GM10248 (cell line): ENCODE results near the gene MYH14.

ENCODE experiments used
- CTCF ChIA-PET: fragments of 300-600 bp; sonication (Branson Sonifier 250); formaldehyde crosslinking; extraction: SDS; loops from one replicate; lab custom pipeline; 2021; ENCODE audit warnings: antibody characterized with exemption; lab: Yijun Ruan, JAX
- POLR2A ChIA-PET: fragments of 350-650 bp; sonication (Branson Sonifier 250); formaldehyde crosslinking; extraction: SDS; loops from one replicate; lab custom pipeline; 2020; ENCODE audit warnings: antibody characterized with exemption; lab: Yijun Ruan, JAX
- DNase-seq: peaks from one replicate; pipeline ENCODE4 v3.0.0; 2012; ENCODE audit errors: extremely low spot score
- TF ChIP-seq, protein P1 (sequence below): IDR thresholded peaks from 2 replicates; pipeline ENCODE4 v1.5.1; 2012; ENCODE audit warnings: mild to moderate bottlenecking, low read depth; ENCODE audit errors: extremely low read depth, missing control alignments, control extremely low read depth

The MYH14 gene

DNA sequence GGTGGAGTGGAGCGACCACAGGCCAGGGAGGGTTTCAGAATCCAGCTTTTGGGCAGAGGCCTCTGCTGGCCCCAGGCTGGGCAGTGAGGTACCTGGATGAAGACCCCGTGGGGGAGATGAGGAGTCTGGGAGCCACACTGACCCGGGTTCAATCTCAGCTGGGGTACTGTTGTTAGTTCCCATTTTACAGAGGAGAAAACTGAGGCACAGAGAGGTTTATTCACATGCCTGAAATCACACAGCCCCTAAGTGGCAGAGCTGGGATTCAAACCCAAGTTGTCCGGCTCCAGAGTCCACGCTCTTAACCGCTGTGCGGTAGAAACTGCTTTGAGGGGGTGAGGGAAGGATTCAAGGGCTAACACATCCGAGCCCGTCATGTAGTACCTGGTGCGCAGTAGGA is 45.0 kb downstream of the MYH14 start:
- TF ChIP-seq, protein P1, sequence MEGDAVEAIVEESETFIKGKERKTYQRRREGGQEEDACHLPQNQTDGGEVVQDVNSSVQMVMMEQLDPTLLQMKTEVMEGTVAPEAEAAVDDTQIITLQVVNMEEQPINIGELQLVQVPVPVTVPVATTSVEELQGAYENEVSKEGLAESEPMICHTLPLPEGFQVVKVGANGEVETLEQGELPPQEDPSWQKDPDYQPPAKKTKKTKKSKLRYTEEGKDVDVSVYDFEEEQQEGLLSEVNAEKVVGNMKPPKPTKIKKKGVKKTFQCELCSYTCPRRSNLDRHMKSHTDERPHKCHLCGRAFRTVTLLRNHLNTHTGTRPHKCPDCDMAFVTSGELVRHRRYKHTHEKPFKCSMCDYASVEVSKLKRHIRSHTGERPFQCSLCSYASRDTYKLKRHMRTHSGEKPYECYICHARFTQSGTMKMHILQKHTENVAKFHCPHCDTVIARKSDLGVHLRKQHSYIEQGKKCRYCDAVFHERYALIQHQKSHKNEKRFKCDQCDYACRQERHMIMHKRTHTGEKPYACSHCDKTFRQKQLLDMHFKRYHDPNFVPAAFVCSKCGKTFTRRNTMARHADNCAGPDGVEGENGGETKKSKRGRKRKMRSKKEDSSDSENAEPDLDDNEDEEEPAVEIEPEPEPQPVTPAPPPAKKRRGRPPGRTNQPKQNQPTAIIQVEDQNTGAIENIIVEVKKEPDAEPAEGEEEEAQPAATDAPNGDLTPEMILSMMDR = no peak
- ChIA-PET CTCF (interaction anchor here (1.3 kb wide), 1 partner anchor 32 kb away, joined by 3 read pairs; no protein-coding TSS in a partner anchor), POLR2A (no interaction called here)
- no peak for DNase-seq

DNA sequence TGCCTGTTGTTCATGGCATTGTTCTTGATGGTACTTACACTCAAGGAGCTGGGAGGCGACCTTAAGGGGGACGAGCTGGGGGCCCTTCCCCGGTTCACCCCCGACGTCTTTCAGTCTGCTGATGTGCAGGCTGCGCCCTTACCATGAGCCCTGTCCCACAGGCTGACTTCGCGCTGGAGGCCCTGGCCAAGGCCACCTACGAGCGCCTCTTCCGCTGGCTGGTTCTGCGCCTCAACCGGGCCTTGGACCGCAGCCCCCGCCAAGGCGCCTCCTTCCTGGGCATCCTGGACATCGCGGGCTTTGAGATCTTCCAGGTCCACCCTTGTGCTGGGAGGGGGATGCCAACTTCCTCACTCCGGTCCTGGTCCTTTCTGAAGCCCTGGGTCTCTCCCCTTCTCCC is 45.4 kb downstream of the MYH14 start:
- TF ChIP-seq, protein P1 = no peak
- CTCF ChIA-PET = interaction anchor here (0.8 kb wide), 1 partner anchor 308 kb away, joined by 3 read pairs; no protein-coding TSS in a partner anchor
- POLR2A ChIA-PET = no interaction called here
- DNase-seq = no peak

DNA sequence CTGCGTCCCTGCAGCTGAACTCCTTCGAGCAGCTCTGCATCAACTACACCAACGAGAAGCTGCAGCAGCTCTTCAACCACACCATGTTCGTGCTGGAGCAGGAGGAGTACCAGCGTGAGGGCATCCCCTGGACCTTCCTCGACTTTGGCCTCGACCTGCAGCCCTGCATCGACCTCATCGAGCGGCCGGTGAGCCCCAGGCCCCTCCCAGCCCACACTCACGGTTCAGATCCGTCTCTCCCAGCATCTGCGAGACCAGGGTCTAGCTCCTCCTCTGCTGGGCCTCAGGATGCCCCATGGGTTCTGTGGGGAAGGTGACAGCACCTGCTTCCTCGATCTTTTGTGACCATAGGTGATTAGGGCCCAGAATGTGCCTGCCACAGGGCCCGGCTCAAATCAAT is 46.2 kb downstream of the MYH14 start:
- TF ChIP-seq, protein P1 = no peak
- DNase-seq = no peak
- CTCF ChIA-PET = interaction anchor here (0.8 to 1.1 kb wide), 2 partner anchors 79 to 307 kb away, joined by 3 to 4 read pairs; no protein-coding TSS in a partner anchor
- POLR2A ChIA-PET = no interaction called here

DNA sequence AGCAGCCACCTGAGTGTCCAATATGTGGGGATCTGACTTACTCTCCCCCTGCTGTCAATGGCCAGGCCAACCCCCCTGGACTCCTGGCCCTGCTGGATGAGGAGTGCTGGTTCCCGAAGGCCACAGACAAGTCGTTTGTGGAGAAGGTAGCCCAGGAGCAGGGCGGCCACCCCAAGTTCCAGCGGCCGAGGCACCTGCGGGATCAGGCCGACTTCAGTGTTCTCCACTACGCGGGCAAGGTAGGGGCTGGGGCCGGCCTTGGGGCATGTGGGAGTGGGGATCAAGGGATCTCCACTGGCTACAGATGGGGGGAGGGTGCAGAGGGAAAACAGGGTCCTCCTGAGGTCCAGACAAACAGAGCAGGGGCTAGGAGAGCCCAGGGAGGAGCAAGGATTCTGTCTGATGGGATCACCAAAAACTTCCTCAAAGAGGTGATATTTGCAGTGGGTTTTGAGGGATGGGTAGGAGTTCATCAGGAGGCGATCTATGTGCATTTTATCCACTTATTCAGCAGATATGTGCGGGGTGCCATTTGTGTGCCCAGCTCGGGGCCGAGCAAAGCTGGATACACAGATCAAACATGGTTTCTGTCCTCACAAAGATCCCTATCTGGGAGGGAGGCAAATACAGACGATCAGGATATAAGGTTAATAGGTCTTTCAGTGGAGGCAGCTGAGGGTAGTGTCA is 47.2 kb downstream of the MYH14 start:
- ChIA-PET CTCF (interaction anchor here (1.1 kb wide), 1 partner anchor 78 kb away, joined by 4 read pairs; no protein-coding TSS in a partner anchor), POLR2A (no interaction called here)
- DNase-seq = no peak
- TF ChIP-seq, protein P1 = no peak

DNA sequence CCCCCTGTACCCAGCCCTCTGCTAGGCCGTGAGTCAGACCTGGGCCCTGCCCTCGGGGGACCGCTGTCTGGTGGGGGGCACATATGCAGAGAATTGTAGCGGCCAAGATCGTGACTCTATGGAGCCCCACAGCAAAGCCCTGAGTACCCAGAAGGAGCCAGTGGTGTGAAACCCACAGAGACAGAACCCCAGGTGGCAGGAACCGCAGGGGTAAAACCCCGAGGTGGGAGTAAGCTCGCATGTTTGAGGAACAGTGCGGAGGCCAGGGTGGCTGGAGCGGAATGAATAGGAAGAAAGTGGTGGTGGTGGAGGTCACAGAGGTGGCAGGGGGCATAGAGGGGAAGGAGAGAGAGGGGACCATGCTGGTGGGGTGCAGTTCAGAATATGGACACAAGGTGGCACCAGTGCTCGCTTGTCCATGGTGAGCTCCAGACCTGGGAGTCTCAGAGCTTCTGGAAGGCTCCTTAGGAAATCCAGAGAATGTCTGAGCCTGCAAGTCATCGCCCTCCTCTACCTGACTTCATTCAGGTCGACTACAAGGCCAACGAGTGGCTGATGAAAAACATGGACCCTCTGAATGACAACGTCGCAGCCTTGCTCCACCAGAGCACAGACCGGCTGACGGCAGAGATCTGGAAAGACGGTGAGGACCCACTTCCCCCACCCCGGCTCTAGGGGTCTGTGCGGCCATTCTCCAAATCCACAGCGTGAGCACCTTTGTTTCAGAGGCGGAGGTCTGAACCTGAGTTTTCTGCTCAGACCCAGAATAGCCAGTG is 48.9 kb downstream of the MYH14 start:
- POLR2A ChIA-PET = no interaction called here
- peak; percentile 46 for DNase-seq
- CTCF ChIA-PET = interaction anchor here (1.0 to 1.2 kb wide), 5 partner anchors 9 to 76 kb away, joined by 3 to 9 read pairs (median 5); partner anchors contain the start of gene KCNC3
- TF ChIP-seq, protein P1 = peak; percentile 48

DNA sequence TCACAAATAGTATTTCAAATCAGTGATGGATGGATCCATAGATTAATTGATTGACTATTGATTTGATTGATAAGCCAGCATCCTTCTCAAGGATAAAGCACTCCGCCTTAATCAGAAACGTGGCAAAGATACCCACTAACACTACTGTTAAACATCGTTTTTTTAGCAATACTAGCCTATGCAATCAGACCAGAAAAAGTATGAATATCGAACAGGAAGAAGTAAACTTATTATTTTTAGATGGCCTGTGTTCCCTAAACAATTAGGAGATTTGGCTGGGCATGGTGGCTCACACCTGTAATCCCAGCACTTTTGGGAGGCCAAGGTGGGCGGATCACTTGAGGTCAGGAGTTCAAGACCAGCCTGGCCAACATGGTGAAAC is 49.5 kb downstream of the MYH14 start:
- TF ChIP-seq, protein P1 = no peak
- DNase-seq = no peak
- CTCF ChIA-PET = interaction anchor here (1.0 to 1.2 kb wide), 5 partner anchors 9 to 76 kb away, joined by 3 to 9 read pairs (median 5); partner anchors contain the start of gene KCNC3
- POLR2A ChIA-PET = no interaction called here
